Measurements from ENCODE around the gene CLEC19A. TPM values are rescaled to one million over a fixed set of nuclear protein-coding genes. Genes with fewer than 3 reads are reported as not detected.

CLEC19A gene
- total RNA-seq, 2 donors from 2014 or later: not detected

DNA sequence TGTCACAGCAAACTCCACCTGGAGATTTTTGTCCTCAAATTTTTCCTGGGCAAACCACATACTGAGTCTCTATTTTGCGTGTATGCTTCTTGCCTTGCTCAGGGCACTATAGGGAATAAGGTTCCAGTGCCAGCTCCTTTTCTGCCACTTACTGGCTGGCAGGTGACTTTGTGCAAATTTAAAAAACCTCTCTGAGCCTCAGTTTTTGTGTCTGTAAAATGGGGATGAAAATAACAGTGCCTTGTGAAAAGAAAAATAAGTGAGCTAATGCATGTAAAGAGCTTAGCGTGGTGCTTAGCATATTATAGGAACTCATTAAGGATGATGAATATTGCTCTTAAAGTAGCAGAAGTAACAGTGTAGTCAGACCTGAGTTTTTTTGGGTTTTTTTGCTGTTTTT, 19.9 kb downstream of the CLEC19A start:
- no peak overlapping the region for H3K27ac ChIP-seq
- DNase-seq (ENCODE audit: low spot score): no peak
- H3K27me3 ChIP-seq (replicated peaks; ENCODE audit: insufficient read depth): no peaks in the 10 kb centered on the region
- H3K4me3 ChIP-seq: no peak overlapping the region
- H3K36me3 ChIP-seq: no peaks in the 10 kb centered on the region
- no peak for ATAC-seq (ENCODE audit: insufficient number of reproducible peaks, low FRiP score, low read depth)
- no peaks in the 10 kb centered on the region for H3K4me1 ChIP-seq (ENCODE audit: control insufficient read depth in 1 of 2, low read depth in 2 of 2)
- H3K9me3 ChIP-seq: no peaks in the 10 kb centered on the region
- TF ChIP-seq, protein P1, sequence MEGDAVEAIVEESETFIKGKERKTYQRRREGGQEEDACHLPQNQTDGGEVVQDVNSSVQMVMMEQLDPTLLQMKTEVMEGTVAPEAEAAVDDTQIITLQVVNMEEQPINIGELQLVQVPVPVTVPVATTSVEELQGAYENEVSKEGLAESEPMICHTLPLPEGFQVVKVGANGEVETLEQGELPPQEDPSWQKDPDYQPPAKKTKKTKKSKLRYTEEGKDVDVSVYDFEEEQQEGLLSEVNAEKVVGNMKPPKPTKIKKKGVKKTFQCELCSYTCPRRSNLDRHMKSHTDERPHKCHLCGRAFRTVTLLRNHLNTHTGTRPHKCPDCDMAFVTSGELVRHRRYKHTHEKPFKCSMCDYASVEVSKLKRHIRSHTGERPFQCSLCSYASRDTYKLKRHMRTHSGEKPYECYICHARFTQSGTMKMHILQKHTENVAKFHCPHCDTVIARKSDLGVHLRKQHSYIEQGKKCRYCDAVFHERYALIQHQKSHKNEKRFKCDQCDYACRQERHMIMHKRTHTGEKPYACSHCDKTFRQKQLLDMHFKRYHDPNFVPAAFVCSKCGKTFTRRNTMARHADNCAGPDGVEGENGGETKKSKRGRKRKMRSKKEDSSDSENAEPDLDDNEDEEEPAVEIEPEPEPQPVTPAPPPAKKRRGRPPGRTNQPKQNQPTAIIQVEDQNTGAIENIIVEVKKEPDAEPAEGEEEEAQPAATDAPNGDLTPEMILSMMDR (IDR thresholded peaks at IDR 0.05): no peak

DNA sequence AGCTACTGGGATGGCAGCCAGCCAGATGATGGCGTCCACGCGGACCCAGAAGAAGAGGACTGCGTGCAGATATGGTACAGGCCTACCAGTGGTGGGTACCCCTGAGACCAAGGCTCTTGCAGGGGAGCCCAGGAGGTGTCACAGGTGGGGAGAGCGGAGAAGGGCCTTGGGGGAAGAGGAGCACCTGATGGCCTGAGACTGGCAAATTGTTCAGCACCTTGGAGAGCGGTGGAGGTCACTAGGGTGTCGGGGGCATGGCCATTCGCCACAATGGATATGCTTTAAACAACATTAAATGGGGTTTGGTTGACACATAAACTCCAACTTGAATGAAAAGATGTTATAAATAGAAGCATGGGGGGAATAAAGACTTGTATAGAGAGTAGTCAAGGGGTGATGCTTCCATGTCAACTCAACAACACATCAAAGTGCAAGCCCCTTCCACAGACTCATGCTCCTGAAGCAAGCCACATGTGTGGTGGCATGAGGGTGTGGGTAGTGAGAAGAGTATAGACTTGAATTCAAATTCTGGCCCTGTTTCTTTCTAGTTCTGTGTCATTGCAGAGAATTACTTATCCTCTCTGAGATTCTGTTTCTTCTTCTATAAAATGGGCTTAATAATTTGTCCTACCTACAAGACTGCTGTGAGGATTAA, 22.2 kb downstream of the CLEC19A start:
- Histone ChIP-seq H3K4me3 (no peak overlapping the region), H3K27me3 (replicated peaks; ENCODE audit: insufficient read depth) (no peaks in the 10 kb centered on the region), H3K4me1 (ENCODE audit: control insufficient read depth in 1 of 2, low read depth in 2 of 2) (no peaks in the 10 kb centered on the region), H3K9me3 (no peaks in the 10 kb centered on the region), H3K27ac (no peak overlapping the region), H3K36me3 (no peaks in the 10 kb centered on the region)
- DNase-seq (ENCODE audit: low spot score) (no peak), ATAC-seq (ENCODE audit: insufficient number of reproducible peaks, low FRiP score, low read depth) (no peak)
- TF ChIP-seq, protein P1 (IDR thresholded peaks at IDR 0.05): no peak

DNA sequence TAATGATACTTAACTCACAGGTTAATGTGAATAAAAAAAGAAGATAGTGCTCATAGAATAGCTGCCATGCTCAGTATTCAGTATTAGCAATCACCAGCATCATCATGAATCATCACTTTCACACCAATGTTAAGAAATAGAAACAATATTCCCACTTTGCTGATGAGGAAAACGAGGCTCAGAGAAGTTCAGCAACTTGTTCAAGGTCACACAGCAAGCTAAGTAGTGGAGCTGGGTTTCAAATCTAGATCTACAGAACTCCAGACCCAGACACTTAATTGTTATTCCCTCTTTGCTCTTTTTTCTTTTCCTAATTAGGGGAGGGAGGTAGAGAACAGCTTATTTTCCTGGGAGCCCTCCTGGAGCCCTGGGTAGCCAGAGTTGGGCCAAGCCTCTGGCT, 22.9 kb downstream of the CLEC19A start:
- H3K36me3 ChIP-seq: no peaks in the 10 kb centered on the region
- DNase-seq (ENCODE audit: low spot score) (no peak), ATAC-seq (ENCODE audit: insufficient number of reproducible peaks, low FRiP score, low read depth) (no peak)
- no peaks in the 10 kb centered on the region for H3K4me1 ChIP-seq (ENCODE audit: control insufficient read depth in 1 of 2, low read depth in 2 of 2)
- TF ChIP-seq, protein P1 (IDR thresholded peaks at IDR 0.05): no peak
- no peak overlapping the region for H3K27ac ChIP-seq
- no peaks in the 10 kb centered on the region for H3K9me3 ChIP-seq
- H3K4me3 ChIP-seq: no peak overlapping the region
- H3K27me3 ChIP-seq (replicated peaks; ENCODE audit: insufficient read depth): no peaks in the 10 kb centered on the region

DNA sequence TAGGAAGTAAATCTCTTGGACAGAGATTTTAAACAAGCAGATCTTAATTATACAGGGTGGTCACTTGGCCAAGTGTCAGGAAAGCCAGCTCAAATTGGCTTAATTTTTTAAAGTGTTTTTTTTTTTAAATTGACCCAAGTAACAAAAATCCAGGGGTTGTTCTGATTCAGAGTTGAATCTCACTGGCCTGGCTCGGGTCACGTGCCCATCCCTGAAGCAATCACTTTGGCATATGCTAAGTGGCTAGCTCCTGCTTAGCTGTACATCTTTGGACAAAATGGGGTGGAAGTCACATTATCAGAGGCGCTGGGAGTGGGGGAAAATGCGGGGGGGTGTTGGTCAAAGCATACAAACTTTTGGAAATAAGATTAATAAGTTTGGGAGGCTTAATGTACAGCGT, 23.6 kb downstream of the CLEC19A start:
- Histone ChIP-seq H3K4me1 (ENCODE audit: control insufficient read depth in 1 of 2, low read depth in 2 of 2) (no peaks in the 10 kb centered on the region), H3K4me3 (no peak overlapping the region), H3K9me3 (no peaks in the 10 kb centered on the region), H3K36me3 (no peaks in the 10 kb centered on the region), H3K27me3 (replicated peaks; ENCODE audit: insufficient read depth) (no peaks in the 10 kb centered on the region), H3K27ac (no peak overlapping the region)
- DNase-seq (ENCODE audit: low spot score): no peak
- TF ChIP-seq, protein P1 (IDR thresholded peaks at IDR 0.05): no peak
- no peak for ATAC-seq (ENCODE audit: insufficient number of reproducible peaks, low FRiP score, low read depth)

DNA sequence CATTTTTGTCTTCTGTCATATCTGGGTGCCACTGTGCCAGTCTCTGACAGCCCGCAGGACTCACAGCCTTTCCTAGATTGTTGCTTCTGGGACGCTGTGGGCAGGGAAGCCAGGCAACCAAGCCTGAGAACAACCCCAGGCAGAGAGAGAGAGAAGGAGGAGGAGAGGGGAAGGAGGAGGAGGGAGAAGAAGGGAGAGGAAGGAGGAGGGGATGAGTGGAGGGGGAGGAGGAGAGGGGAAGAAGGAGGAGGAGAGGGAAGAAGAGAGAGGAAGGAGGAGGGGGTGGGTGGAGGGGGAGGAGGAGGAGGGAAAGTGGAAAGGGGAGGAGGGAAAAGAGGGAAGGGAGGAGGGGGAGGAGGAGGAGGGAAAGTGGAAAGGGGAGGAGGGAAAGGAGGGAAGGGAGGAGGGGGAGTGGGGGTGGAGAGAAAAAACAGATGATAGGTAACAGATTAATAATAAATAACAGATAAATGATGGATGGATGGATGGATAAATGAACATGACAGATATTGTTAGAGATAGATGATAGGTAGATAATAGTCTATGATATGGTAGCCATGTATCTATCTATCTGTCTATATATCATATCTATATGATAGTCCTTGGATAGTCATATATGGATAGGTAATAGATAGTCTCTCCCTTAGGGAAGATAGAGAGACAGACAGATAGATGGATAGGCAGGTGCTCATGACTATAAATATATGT, 29.3 kb downstream of the CLEC19A start:
- no peak overlapping the region for H3K4me3 ChIP-seq
- DNase-seq (ENCODE audit: low spot score) (no peak), ATAC-seq (ENCODE audit: insufficient number of reproducible peaks, low FRiP score, low read depth) (no peak)
- no peak overlapping the region for H3K27ac ChIP-seq
- no peaks in the 10 kb centered on the region for H3K36me3 ChIP-seq
- H3K9me3 ChIP-seq: no peaks in the 10 kb centered on the region
- H3K27me3 ChIP-seq (replicated peaks; ENCODE audit: insufficient read depth): no peaks in the 10 kb centered on the region
- TF ChIP-seq, protein P1 (IDR thresholded peaks at IDR 0.05): no peak
- no peaks in the 10 kb centered on the region for H3K4me1 ChIP-seq (ENCODE audit: control insufficient read depth in 1 of 2, low read depth in 2 of 2)
